ENCODE measurements around the gene MED12L. TPM values are rescaled to one million over a fixed set of nuclear protein-coding genes. Genes with fewer than 3 reads are reported as not detected.

Gene MED12L
- total and polyA plus RNA-seq, 2 donors from 2014 or later, result 0.13 to 0.82 TPM

DNA sequence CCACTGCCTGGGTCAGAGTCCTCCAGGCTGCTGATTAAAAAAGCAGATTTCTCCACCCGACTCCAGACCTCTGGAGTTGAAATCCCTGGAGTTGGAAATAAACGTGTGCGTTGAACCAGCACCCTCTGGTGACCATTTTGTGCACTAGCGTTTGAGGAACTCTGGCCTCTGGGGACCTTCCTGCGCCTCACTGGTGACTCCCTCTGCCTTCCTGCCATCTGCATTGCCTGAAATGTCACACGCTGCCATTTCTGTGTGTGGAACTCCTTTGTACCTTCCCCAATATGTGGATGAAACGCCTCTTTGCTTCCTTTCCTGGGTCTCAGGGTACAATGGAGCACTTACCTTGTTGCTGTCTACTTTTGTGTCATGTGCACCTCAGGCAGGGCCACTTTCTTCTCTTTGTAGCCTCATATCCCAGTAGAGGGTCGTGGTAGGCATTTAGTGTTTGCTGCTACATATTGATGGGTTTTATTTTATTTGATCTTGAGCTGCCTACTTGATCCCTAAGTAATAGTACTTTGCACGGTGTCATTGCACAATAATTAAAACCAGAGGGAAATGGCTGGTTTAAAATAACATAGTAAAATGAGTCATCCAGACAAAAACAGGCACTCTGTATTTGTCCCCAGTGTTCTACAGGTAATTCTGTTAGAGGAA is 60.7 kb downstream of the MED12L start:
- intact Hi-C loops (cut with DNase I), result loop anchor here (10.0 kb wide), 1 partner anchor 361 kb away; no protein-coding TSS in a partner anchor
- H3K27ac ChIP-seq (ENCODE audit: low read depth in 2 of 2, low read length in 2 of 2), result no peak overlapping the region
- H3K4me1 ChIP-seq (ENCODE audit: control insufficient read depth in 2 of 3, insufficient read depth in 2 of 3, low read depth in 1 of 3, low read length in 3 of 3), result peaks cover 0 to 8% (median 3%) of the 10 kb centered on the region in 3 donors
- H3K4me3 ChIP-seq (ENCODE audit: low read length in 3 of 3), result peak overlapping the region in 2 of 3 donors; percentile 3 to 41
- FAIRE-seq (peak; percentile 54), DNase-seq (peak; percentile 78 to 93 (median 83))
- no peaks in the 10 kb centered on the region for H3K36me3 ChIP-seq (ENCODE audit: control insufficient read depth in 2 of 3, insufficient read depth in 3 of 3, low read length in 3 of 3)
- H3K27me3 ChIP-seq (ENCODE audit: control insufficient read depth, insufficient read depth, low read length), result no peaks in the 10 kb centered on the region
- no peaks in the 10 kb centered on the region for H3K9me3 ChIP-seq (ENCODE audit: control insufficient read depth in 2 of 3, insufficient read depth in 1 of 3, low read length in 3 of 3)
- TF ChIP-seq, protein P1, sequence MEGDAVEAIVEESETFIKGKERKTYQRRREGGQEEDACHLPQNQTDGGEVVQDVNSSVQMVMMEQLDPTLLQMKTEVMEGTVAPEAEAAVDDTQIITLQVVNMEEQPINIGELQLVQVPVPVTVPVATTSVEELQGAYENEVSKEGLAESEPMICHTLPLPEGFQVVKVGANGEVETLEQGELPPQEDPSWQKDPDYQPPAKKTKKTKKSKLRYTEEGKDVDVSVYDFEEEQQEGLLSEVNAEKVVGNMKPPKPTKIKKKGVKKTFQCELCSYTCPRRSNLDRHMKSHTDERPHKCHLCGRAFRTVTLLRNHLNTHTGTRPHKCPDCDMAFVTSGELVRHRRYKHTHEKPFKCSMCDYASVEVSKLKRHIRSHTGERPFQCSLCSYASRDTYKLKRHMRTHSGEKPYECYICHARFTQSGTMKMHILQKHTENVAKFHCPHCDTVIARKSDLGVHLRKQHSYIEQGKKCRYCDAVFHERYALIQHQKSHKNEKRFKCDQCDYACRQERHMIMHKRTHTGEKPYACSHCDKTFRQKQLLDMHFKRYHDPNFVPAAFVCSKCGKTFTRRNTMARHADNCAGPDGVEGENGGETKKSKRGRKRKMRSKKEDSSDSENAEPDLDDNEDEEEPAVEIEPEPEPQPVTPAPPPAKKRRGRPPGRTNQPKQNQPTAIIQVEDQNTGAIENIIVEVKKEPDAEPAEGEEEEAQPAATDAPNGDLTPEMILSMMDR (IDR thresholded peaks at IDR 0.05; ENCODE audit: borderline replicate concordance, extremely low read depth, insufficient read depth), result peak; percentile 93
- H3K9ac ChIP-seq (ENCODE audit: low read length in 3 of 3), result peak overlapping the region in 1 of 3 donors; percentile 47

GRCh38 chr3:151146731-151147091 is 61.2 kb downstream of the MED12L start:
- H3K27ac ChIP-seq (ENCODE audit: low read depth in 2 of 2, low read length in 2 of 2), result no peak overlapping the region
- DNase-seq (no peak), FAIRE-seq (no peak)
- intact Hi-C loops (cut with DNase I), result loop anchor here (10.0 kb wide), 1 partner anchor 362 kb away; no protein-coding TSS in a partner anchor
- H3K9me3 ChIP-seq (ENCODE audit: control insufficient read depth in 2 of 3, insufficient read depth in 1 of 3, low read length in 3 of 3), result no peaks in the 10 kb centered on the region
- H3K27me3 ChIP-seq (ENCODE audit: control insufficient read depth, insufficient read depth, low read length), result no peaks in the 10 kb centered on the region
- H3K9ac ChIP-seq (ENCODE audit: low read length in 3 of 3), result no peak overlapping the region
- no peaks in the 10 kb centered on the region for H3K36me3 ChIP-seq (ENCODE audit: control insufficient read depth in 2 of 3, insufficient read depth in 3 of 3, low read length in 3 of 3)
- H3K4me3 ChIP-seq (ENCODE audit: low read length in 3 of 3), result no peak overlapping the region
- peaks cover 0 to 8% (median 3%) of the 10 kb centered on the region in 3 donors for H3K4me1 ChIP-seq (ENCODE audit: control insufficient read depth in 2 of 3, insufficient read depth in 2 of 3, low read depth in 1 of 3, low read length in 3 of 3)
- TF ChIP-seq, protein P1 (IDR thresholded peaks at IDR 0.05; ENCODE audit: borderline replicate concordance, extremely low read depth, insufficient read depth), result no peak

GRCh38 chr3:151147299-151147698 is 61.8 kb downstream of the MED12L start:
- Histone ChIP-seq H3K9ac (ENCODE audit: low read length in 3 of 3) (no peak overlapping the region), H3K27ac (ENCODE audit: low read depth in 2 of 2, low read length in 2 of 2) (no peak overlapping the region), H3K36me3 (ENCODE audit: control insufficient read depth in 2 of 3, insufficient read depth in 3 of 3, low read length in 3 of 3) (no peaks in the 10 kb centered on the region), H3K4me3 (ENCODE audit: low read length in 3 of 3) (no peak overlapping the region), H3K4me1 (ENCODE audit: control insufficient read depth in 2 of 3, insufficient read depth in 2 of 3, low read depth in 1 of 3, low read length in 3 of 3) (peaks cover 0 to 8% (median 3%) of the 10 kb centered on the region in 3 donors), H3K9me3 (ENCODE audit: control insufficient read depth in 2 of 3, insufficient read depth in 1 of 3, low read length in 3 of 3) (no peaks in the 10 kb centered on the region), H3K27me3 (ENCODE audit: control insufficient read depth, insufficient read depth, low read length) (no peaks in the 10 kb centered on the region)
- TF ChIP-seq, protein P1 (IDR thresholded peaks at IDR 0.05; ENCODE audit: borderline replicate concordance, extremely low read depth, insufficient read depth), result no peak
- intact Hi-C loops (cut with DNase I), result loop anchor here (10.0 kb wide), 1 partner anchor 362 kb away; no protein-coding TSS in a partner anchor
- FAIRE-seq, result no peak
- DNase-seq, result no peak

All from kidney (tissue), 14 donors.